ENCODE data around the gene GPR180.

DNA sequence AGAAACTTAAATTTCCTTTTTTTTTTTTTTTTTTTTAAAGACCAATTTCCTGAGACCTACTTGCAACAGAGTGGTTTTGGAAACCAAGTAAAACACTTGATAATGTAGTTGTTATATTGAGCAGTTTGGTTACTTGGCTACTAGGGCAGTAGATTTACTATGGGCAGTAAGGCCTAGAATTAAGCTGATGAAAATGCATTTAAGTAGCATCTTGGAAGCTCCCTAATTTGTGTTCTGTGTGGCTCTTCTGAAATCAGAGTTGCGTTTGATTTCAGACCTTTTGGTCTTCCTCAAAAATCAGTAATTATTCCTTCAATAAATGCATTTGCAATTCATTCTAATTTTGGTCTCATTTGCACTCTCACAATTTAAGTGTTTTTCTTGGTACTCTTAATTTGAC, 810 bp downstream of the GPR180 start:
- TF ChIP-seq, protein P1, sequence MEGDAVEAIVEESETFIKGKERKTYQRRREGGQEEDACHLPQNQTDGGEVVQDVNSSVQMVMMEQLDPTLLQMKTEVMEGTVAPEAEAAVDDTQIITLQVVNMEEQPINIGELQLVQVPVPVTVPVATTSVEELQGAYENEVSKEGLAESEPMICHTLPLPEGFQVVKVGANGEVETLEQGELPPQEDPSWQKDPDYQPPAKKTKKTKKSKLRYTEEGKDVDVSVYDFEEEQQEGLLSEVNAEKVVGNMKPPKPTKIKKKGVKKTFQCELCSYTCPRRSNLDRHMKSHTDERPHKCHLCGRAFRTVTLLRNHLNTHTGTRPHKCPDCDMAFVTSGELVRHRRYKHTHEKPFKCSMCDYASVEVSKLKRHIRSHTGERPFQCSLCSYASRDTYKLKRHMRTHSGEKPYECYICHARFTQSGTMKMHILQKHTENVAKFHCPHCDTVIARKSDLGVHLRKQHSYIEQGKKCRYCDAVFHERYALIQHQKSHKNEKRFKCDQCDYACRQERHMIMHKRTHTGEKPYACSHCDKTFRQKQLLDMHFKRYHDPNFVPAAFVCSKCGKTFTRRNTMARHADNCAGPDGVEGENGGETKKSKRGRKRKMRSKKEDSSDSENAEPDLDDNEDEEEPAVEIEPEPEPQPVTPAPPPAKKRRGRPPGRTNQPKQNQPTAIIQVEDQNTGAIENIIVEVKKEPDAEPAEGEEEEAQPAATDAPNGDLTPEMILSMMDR (IDR thresholded peaks at IDR 0.05): no peak
- no peak for TF ChIP-seq POLR2A (IDR thresholded peaks at IDR 0.05)

All from uterus (tissue), 2 donors.